ENCODE measurements around the gene SCAMP2.

GRCh38 chr15:74857671-74858368 lies 15.3 kb downstream of the SCAMP2 start:
- TF ChIP-seq EGR1 (IDR thresholded peaks at IDR 0.05) (no peak), FOXM1 (IDR thresholded peaks at IDR 0.05; ENCODE audit: borderline replicate concordance, low read depth) (no peak), NFIC (IDR thresholded peaks at IDR 0.05) (no peak), YY1 (IDR thresholded peaks at IDR 0.05; ENCODE audit: low read depth) (no peak), REST (IDR thresholded peaks at IDR 0.05; ENCODE audit: low read depth) (no peak)

Measured in Ishikawa (cell line).